HepG2 (cell line): ENCODE measurements around the gene BCAS3. TPM values are rescaled to one million over a fixed set of nuclear protein-coding genes. Genes with fewer than 3 reads are reported as not detected.

ENCODE experiments used
- AKAP8 ChIP-seq: sonication (generic); formaldehyde crosslinking; IDR thresholded peaks from 2 replicates; pipeline ENCODE4 v1.5.1; 2020; ENCODE audit warnings: mild to moderate bottlenecking, missing genetic modification reagents
- ATAD3A ChIP-seq: sonication (generic); formaldehyde crosslinking; IDR thresholded peaks from 2 replicates; pipeline ENCODE4 v1.4.0; 2020; ENCODE audit warnings: missing genetic modification reagents
- CBFB ChIP-seq: sonication (generic); formaldehyde crosslinking; IDR thresholded peaks from 2 replicates; pipeline ENCODE4 v1.4.0; 2020; ENCODE audit warnings: missing genetic modification reagents
- DNMT1 ChIP-seq: sonication (generic); formaldehyde crosslinking; IDR thresholded peaks from 2 replicates; pipeline ENCODE4 v1.5.1; 2020; ENCODE audit warnings: mild to moderate bottlenecking, missing genetic modification reagents
- E2F5 ChIP-seq: sonication (generic); formaldehyde crosslinking; conservative IDR thresholded peaks from 2 replicates; pipeline ENCODE4 v1.4.0; 2020; ENCODE audit warnings: missing genetic modification reagents
- JARID2 ChIP-seq: sonication (generic); formaldehyde crosslinking; IDR thresholded peaks from 2 replicates; pipeline ENCODE4 v1.8.1; 2023; ENCODE audit warnings: missing genetic modification reagents, inconsistent platforms; ENCODE audit not compliant: insufficient replicate concordance
- JUNB ChIP-seq: sonication (generic); formaldehyde crosslinking; IDR thresholded peaks from 2 replicates; pipeline ENCODE4 v1.8.0; 2022; ENCODE audit warnings: missing genetic modification reagents, mild to moderate bottlenecking, borderline replicate concordance
- NFKBIZ ChIP-seq: IDR thresholded peaks from 2 replicates; pipeline ENCODE4 v1.6.1; 2018; ENCODE audit warnings: missing genetic modification reagents, missing compliant biosample characterization
- PITX1 ChIP-seq: sonication (generic); formaldehyde crosslinking; IDR thresholded peaks from 2 replicates; pipeline ENCODE4 v1.5.1; 2020; ENCODE audit warnings: mild to moderate bottlenecking, missing genetic modification reagents
- REPIN1 ChIP-seq: sonication (generic); formaldehyde crosslinking; IDR thresholded peaks from 2 replicates; pipeline ENCODE4 v1.8.0; 2022; ENCODE audit warnings: missing genetic modification reagents, low read depth, mild to moderate bottlenecking, borderline replicate concordance
- SIX4 ChIP-seq: sonication (generic); formaldehyde crosslinking; IDR thresholded peaks from 2 replicates; pipeline ENCODE4 v1.4.0; 2020; ENCODE audit warnings: missing genetic modification reagents
- SRSF9 ChIP-seq: fragments of 200-400 bp; formaldehyde crosslinking; IDR thresholded peaks from 2 replicates; pipeline ENCODE4 v1.6.1; 2018; ENCODE audit warnings: borderline replicate concordance, mild to moderate bottlenecking, low read depth, low read length; ENCODE audit not compliant: insufficient read depth, poor library complexity, severe bottlenecking
- STAG1 ChIP-seq: sonication (generic); formaldehyde crosslinking; IDR thresholded peaks from 2 replicates; pipeline ENCODE4 v1.4.0; 2020; ENCODE audit warnings: missing genetic modification reagents
- YEATS4 ChIP-seq: sonication (generic); formaldehyde crosslinking; IDR thresholded peaks from 2 replicates; pipeline ENCODE4 v1.4.0; 2020; ENCODE audit warnings: missing genetic modification reagents, borderline replicate concordance
- ZFAT ChIP-seq: sonication (generic); formaldehyde crosslinking; conservative IDR thresholded peaks from 2 replicates; pipeline ENCODE4 v1.8.1; 2023; ENCODE audit warnings: missing genetic modification reagents, inconsistent platforms
- ZNF292 ChIP-seq: sonication (generic); formaldehyde crosslinking; IDR thresholded peaks from 2 replicates; pipeline ENCODE4 v1.8.1; 2022; ENCODE audit warnings: mild to moderate bottlenecking, low read depth, missing genetic modification reagents, borderline replicate concordance
- ZNF382 ChIP-seq: sonication (generic); formaldehyde crosslinking; IDR thresholded peaks from 2 replicates; pipeline ENCODE4 v1.5.0; 2020; ENCODE audit warnings: missing genetic modification reagents, mild to moderate bottlenecking, borderline replicate concordance
- ZNF577 ChIP-seq: sonication (generic); formaldehyde crosslinking; IDR thresholded peaks from 2 replicates; pipeline ENCODE4 v1.4.0; 2020; ENCODE audit warnings: mild to moderate bottlenecking, low read depth, missing genetic modification reagents, borderline replicate concordance
- ZNF768 ChIP-seq: sonication (generic); formaldehyde crosslinking; IDR thresholded peaks from 2 replicates; pipeline ENCODE4 v1.4.0; 2020; ENCODE audit warnings: missing genetic modification reagents
- ZNF772 ChIP-seq: sonication (generic); formaldehyde crosslinking; IDR thresholded peaks from 2 replicates; pipeline ENCODE4 v1.5.0; 2020; ENCODE audit warnings: mild to moderate bottlenecking, missing genetic modification reagents
- polyA plus RNA-seq, 8 experiments: library from polyadenylated mRNA; depleted of rRNA in 3 of 8; stranded (reverse) in 7 of 8; unstranded in 1 of 8; fragments of >200 nt; fragmentation: Illumina TruSeq in 4 of 8; extraction: Trizol in 4 of 8; gene quantifications; 2 replicates each; pipeline versions ENCODE4 v1.2.1 to v1.2.3, GENCODE V29; 2011 to 2016; ENCODE audit warnings: low read depth in 4 of 8, missing spikeins in 1 of 8, mixed read lengths in 1 of 8; ENCODE audit not compliant: insufficient read depth in 1 of 8
- total RNA-seq, 5 experiments: library from RNA; depleted of rRNA; stranded (reverse); fragments of >200 nt; fragmentation: Illumina TruSeq; extraction: Trizol; gene quantifications; 2 replicates each; pipeline ENCODE4 v1.2.3, GENCODE V29; 2016; ENCODE audit warnings: low read depth in 1 of 5
- TF ChIP-seq, protein P1 (sequence below): sonication (generic); formaldehyde crosslinking; IDR thresholded peaks from 2 replicates; pipeline ENCODE4 v1.4.0; 2020; ENCODE audit warnings: low read depth, missing genetic modification reagents
- TF ChIP-seq, protein P2 (sequence below): sonication (generic); formaldehyde crosslinking; IDR thresholded peaks from 2 replicates; pipeline ENCODE4 v1.4.0; 2020; ENCODE audit warnings: missing genetic modification reagents

BCAS3 gene
- total and polyA plus RNA-seq, 2 of the 13 experiments (the other 11 are each of a cell fraction or from before 2014, with no cell fraction given), result 10.7 to 11.2 TPM

- TF ChIP-seq JARID2 (CRISPR knock-in tag) (peak; percentile 54), CBFB (peak; percentile 62; the same call in 1 of the 2 replicates), ZFAT (CRISPR knock-in tag) (no peak), PITX1 (peak; percentile 88), YEATS4 (CRISPR knock-in tag) (no peak), REPIN1 (peak; percentile 70; the same call in 1 of the 2 replicates), ATAD3A (CRISPR knock-in tag) (no peak), STAG1 (CRISPR knock-in tag) (no peak; the same call in 1 of the 2 replicates), DNMT1 (no peak), ZNF382 (no peak), SRSF9 (no peak), ZNF577 (CRISPR knock-in tag) (no peak), NFKBIZ (CRISPR knock-in tag) (no peak), ZNF292 (CRISPR knock-in tag) (peak; percentile 96), SIX4 (CRISPR knock-in tag) (peak; percentile 84), ZNF768 (CRISPR knock-in tag) (no peak; the same call in 1 of the 2 replicates), ZNF772 (CRISPR knock-in tag) (peak; percentile 64; the same call in 1 of the 2 replicates), E2F5 (CRISPR knock-in tag) (no peak), AKAP8 (CRISPR knock-in tag) (0 out of 2 replicates have a peak, but pooled peaks have one; percentile 44), JUNB (CRISPR knock-in tag) (peak; percentile 10; the same call in 1 of the 2 replicates)
- TF ChIP-seq, protein P1, sequence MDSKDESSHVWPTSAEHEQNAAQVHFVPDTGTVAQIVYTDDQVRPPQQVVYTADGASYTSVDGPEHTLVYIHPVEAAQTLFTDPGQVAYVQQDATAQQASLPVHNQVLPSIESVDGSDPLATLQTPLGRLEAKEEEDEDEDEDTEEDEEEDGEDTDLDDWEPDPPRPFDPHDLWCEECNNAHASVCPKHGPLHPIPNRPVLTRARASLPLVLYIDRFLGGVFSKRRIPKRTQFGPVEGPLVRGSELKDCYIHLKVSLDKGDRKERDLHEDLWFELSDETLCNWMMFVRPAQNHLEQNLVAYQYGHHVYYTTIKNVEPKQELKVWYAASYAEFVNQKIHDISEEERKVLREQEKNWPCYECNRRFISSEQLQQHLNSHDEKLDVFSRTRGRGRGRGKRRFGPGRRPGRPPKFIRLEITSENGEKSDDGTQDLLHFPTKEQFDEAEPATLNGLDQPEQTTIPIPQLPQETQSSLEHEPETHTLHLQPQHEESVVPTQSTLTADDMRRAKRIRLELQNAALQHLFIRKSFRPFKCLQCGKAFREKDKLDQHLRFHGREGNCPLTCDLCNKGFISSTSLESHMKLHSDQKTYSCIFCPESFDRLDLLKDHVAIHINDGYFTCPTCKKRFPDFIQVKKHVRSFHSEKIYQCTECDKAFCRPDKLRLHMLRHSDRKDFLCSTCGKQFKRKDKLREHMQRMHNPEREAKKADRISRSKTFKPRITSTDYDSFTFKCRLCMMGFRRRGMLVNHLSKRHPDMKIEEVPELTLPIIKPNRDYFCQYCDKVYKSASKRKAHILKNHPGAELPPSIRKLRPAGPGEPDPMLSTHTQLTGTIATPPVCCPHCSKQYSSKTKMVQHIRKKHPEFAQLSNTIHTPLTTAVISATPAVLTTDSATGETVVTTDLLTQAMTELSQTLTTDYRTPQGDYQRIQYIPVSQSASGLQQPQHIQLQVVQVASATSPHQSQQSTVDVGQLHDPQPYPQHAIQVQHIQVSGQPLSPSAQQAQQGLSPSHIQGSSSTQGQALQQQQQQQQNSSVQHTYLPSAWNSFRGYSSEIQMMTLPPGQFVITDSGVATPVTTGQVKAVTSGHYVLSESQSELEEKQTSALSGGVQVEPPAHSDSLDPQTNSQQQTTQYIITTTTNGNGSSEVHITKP, result peak; percentile 67; the same call in 1 of the 2 replicates
- TF ChIP-seq, protein P2, sequence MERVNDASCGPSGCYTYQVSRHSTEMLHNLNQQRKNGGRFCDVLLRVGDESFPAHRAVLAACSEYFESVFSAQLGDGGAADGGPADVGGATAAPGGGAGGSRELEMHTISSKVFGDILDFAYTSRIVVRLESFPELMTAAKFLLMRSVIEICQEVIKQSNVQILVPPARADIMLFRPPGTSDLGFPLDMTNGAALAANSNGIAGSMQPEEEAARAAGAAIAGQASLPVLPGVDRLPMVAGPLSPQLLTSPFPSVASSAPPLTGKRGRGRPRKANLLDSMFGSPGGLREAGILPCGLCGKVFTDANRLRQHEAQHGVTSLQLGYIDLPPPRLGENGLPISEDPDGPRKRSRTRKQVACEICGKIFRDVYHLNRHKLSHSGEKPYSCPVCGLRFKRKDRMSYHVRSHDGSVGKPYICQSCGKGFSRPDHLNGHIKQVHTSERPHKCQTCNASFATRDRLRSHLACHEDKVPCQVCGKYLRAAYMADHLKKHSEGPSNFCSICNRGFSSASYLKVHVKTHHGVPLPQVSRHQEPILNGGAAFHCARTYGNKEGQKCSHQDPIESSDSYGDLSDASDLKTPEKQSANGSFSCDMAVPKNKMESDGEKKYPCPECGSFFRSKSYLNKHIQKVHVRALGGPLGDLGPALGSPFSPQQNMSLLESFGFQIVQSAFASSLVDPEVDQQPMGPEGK, result peak; percentile 72
These were observed 686.2 kb downstream of the BCAS3 start (continued) for GRCh38 chr17:61363601-61364462.
